ENCODE results near the gene DESI2. TPM values are rescaled to one million over a fixed set of nuclear protein-coding genes. Genes with fewer than 3 reads are reported as not detected.
"Not testable (repeated sequence)": the region's sequence is repeated elsewhere in the genome, so short reads cannot be mapped to it uniquely, and the experiment has no call there.

Gene DESI2
- total RNA-seq, 1 experiment from 2014 or later, result 44.6 TPM

DNA sequence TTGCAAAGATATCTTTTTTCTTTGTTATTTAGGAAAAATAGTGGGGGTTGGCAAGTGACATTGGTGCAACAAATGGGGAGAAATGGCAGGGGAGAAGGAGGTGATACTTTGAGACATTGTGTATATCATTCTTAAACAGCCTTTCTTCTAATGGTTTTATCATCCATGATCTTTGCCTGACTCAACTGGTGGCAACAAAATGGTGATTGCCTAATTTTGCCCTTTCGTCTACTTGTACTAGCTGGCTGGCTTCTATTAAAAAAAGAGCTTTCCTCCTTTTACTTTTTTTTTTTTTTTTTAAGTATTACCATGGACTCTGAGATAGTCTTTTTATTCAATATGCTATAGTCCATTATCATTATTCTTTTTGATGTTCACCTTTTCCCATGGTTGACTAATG is 27.7 kb downstream of the DESI2 start:
- TF ChIP-seq YY1 (IDR thresholded peaks at IDR 0.05; ENCODE audit: extremely low read depth, insufficient replicate concordance, low read depth, low read length) (no peak), POLR2A (IDR thresholded peaks at IDR 0.05; ENCODE audit: borderline replicate concordance, extremely low read depth, insufficient read depth, insufficient read length) (no peak), ZNF274 (IDR thresholded peaks at IDR 0.05; ENCODE audit: low read depth, low read length) (no peak), SP1 (IDR thresholded peaks at IDR 0.05; ENCODE audit: low read depth) (no peak), EGR1 (IDR thresholded peaks at IDR 0.05; ENCODE audit: low read depth) (no peak), ELF1 (IDR thresholded peaks at IDR 0.05; ENCODE audit: borderline replicate concordance, low read depth) (no peak), JUND (IDR thresholded peaks at IDR 0.05) (no peak), TCF7L2 (IDR thresholded peaks at IDR 0.05; ENCODE audit: borderline replicate concordance, extremely low read depth, insufficient read depth, insufficient read length) (no peak)
- TF ChIP-seq, protein P1, sequence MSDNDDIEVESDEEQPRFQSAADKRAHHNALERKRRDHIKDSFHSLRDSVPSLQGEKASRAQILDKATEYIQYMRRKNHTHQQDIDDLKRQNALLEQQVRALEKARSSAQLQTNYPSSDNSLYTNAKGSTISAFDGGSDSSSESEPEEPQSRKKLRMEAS (IDR thresholded peaks at IDR 0.05), result no peak
- DNase-seq (ENCODE audit: low read depth, low spot score) (no peak), ATAC-seq (no peak)
- H3K79me2 ChIP-seq (ENCODE audit: insufficient read depth, low read length), result peaks cover 72% of the 10 kb centered on the region
- no peaks in the 10 kb centered on the region for H3K4me1 ChIP-seq (ENCODE audit: control insufficient read depth in 1 of 2, insufficient read depth in 2 of 2, low read length in 2 of 2)
- H3K36me3 ChIP-seq (ENCODE audit: control insufficient read depth in 1 of 2, insufficient read depth in 2 of 2, low read length in 2 of 2), result no peaks in the 10 kb centered on the region
- BruUV-seq (replicated peaks), result no TSS peak
- H3K9ac ChIP-seq (ENCODE audit: low read length), result no peak overlapping the region
- H3K9me3 ChIP-seq (ENCODE audit: control insufficient read depth in 1 of 2, insufficient read depth in 1 of 2, low read depth in 1 of 2, low read length in 2 of 2), result no peaks in the 10 kb centered on the region
- ChIA-PET CTCF (no interaction called here), RAD21 (ENCODE audit: low non-redundant PET in 1 of 2, low total read pairs in 2 of 2, uncharacterized antibody in 2 of 2, unreplicated experiment in 2 of 2) (no interaction called here), POLR2A (no interaction called here)
- H3K9me2 ChIP-seq (ENCODE audit: insufficient read depth), result no peaks in the 10 kb centered on the region
- no peak overlapping the region for H2AFZ ChIP-seq (ENCODE audit: low read depth, low read length, poor library complexity, severe bottlenecking)
- no peaks in the 10 kb centered on the region for H4K20me1 ChIP-seq (ENCODE audit: insufficient read depth)
- H3K27ac ChIP-seq (ENCODE audit: low read depth, low read length), result no peak overlapping the region
- H3K4me3 ChIP-seq (replicated peaks in 1 of 2; ENCODE audit: low read depth in 1 of 2, low read length in 2 of 2), result no peak overlapping the region
- no peak overlapping the region for H3K4me2 ChIP-seq (ENCODE audit: low read length)
- intact Hi-C loops (cut with micrococcal nuclease), result no loop called here
- H3K27me3 ChIP-seq (ENCODE audit: insufficient read depth, low read length), result no peaks in the 10 kb centered on the region

DNA sequence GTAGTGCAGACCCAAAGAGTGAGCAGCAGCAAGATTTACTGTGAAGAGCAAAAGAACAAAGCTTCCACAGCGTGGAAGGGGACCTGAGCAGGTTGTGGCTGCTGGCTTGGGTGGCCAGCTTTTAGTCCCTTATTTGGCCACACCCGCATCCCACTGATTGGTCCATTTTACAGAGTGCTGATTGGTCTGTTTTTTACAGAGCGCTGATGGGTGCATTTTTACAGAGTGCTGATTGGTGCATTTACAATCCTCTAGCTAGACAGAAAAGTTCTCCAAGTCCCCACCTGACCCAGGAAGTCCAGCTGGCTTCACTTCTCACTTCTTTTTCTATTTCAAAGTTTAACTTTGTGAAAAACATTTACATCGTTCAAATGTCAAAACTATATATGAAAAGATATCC is 29.2 kb downstream of the DESI2 start:
- BruUV-seq (replicated peaks); intact Hi-C loops (cut with micrococcal nuclease); DNase-seq (ENCODE audit: low read depth, low spot score); H3K36me3 ChIP-seq (ENCODE audit: control insufficient read depth in 1 of 2, insufficient read depth in 2 of 2, low read length in 2 of 2); H3K27ac ChIP-seq (ENCODE audit: low read depth, low read length); ATAC-seq; H3K27me3 ChIP-seq (ENCODE audit: insufficient read depth, low read length); POLR2A ChIA-PET; H3K4me3 ChIP-seq (replicated peaks in 1 of 2; ENCODE audit: low read depth in 1 of 2, low read length in 2 of 2); H3K4me1 ChIP-seq (ENCODE audit: control insufficient read depth in 1 of 2, insufficient read depth in 2 of 2, low read length in 2 of 2); H3K9ac ChIP-seq (ENCODE audit: low read length); H4K20me1 ChIP-seq (ENCODE audit: insufficient read depth); RAD21 ChIA-PET (ENCODE audit: low non-redundant PET in 1 of 2, low total read pairs in 2 of 2, uncharacterized antibody in 2 of 2, unreplicated experiment in 2 of 2); H3K9me3 ChIP-seq (ENCODE audit: control insufficient read depth in 1 of 2, insufficient read depth in 1 of 2, low read depth in 1 of 2, low read length in 2 of 2); H2AFZ ChIP-seq (ENCODE audit: low read depth, low read length, poor library complexity, severe bottlenecking); H3K9me2 ChIP-seq (ENCODE audit: insufficient read depth); CTCF ChIA-PET; H3K4me2 ChIP-seq (ENCODE audit: low read length): not testable (repeated sequence)
- H3K79me2 ChIP-seq (ENCODE audit: insufficient read depth, low read length), result peaks cover 68% of the 10 kb centered on the region

All from HCT116 (cell line).